GM23338 (cell line): ENCODE results near the gene STK33.

Source experiments
- CREB1 ChIP-seq: fragments of 250-450 bp; sonication (Bioruptor Pico); IDR thresholded peaks from 2 replicates; pipeline ENCODE4 v1.5.0; 2020; ENCODE audit warnings: low read depth, mild to moderate bottlenecking, moderate library complexity
- EZH2 ChIP-seq: fragments of 200-600 bp; sonication (generic); IDR thresholded peaks from one replicate; pipeline ENCODE4 v1.8.0; 2017; ENCODE audit warnings: antibody characterized with exemption, mild to moderate bottlenecking, low read depth; ENCODE audit not compliant: unreplicated experiment
- EZH2phosphoT487 ChIP-seq: fragments of 200-600 bp; sonication (generic); IDR thresholded peaks from one replicate; pipeline ENCODE4 v1.8.1; 2018; ENCODE audit warnings: antibody characterized with exemption; ENCODE audit not compliant: unreplicated experiment
- JUNB ChIP-seq: IDR thresholded peaks from one replicate; pipeline ENCODE4 v1.6.1; 2016; ENCODE audit warnings: antibody characterized with exemption; ENCODE audit not compliant: unreplicated experiment
- POLR2AphosphoS5 ChIP-seq: IDR thresholded peaks from 2 replicates; pipeline ENCODE4 v1.6.1; 2016; ENCODE audit warnings: antibody characterized with exemption, low read depth
- ZNF331 ChIP-seq: fragments of 250-450 bp; sonication (Bioruptor Pico); IDR thresholded peaks from 2 replicates; pipeline ENCODE4 v1.5.0; 2020; ENCODE audit warnings: low read depth, mild to moderate bottlenecking, moderate library complexity
- TF ChIP-seq, protein P1 (sequence below), 2 experiments: fragments of 200-600 bp in 1 of 2; sonication (generic) in 1 of 2; conservative IDR thresholded peaks; 2 replicates each; pipeline versions ENCODE4 v1.5.1 to v1.6.1; 2016 to 2017; ENCODE audit warnings: antibody characterized with exemption in 2 of 2, low read depth in 2 of 2, mild to moderate bottlenecking in 2 of 2, moderate library complexity in 1 of 2
- TF ChIP-seq, protein P2 (sequence below): IDR thresholded peaks from one replicate; pipeline ENCODE4 v1.6.1; 2018; ENCODE audit warnings: antibody characterized with exemption; ENCODE audit not compliant: unreplicated experiment

DNA sequence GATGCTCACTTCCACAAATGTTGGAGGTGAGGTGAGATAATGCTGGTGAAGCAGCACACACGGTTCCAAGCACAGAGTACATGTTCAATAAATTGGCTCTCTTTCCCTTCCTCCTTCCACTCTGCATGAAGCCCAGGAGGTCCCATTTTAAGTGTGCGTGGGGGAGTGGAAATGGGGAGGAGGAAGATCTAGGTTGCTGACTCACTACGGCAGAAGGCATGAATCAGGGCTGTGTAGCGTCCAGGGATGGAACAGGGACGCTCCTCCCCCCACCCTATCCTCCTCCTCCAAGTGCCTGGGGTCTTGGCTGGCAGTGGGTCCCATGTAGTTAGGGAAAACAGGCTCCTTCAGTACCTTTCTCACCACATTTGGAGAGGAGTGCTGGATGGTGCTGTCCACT, 44.3 kb upstream of the STK33 start:
- TF ChIP-seq, protein P1, sequence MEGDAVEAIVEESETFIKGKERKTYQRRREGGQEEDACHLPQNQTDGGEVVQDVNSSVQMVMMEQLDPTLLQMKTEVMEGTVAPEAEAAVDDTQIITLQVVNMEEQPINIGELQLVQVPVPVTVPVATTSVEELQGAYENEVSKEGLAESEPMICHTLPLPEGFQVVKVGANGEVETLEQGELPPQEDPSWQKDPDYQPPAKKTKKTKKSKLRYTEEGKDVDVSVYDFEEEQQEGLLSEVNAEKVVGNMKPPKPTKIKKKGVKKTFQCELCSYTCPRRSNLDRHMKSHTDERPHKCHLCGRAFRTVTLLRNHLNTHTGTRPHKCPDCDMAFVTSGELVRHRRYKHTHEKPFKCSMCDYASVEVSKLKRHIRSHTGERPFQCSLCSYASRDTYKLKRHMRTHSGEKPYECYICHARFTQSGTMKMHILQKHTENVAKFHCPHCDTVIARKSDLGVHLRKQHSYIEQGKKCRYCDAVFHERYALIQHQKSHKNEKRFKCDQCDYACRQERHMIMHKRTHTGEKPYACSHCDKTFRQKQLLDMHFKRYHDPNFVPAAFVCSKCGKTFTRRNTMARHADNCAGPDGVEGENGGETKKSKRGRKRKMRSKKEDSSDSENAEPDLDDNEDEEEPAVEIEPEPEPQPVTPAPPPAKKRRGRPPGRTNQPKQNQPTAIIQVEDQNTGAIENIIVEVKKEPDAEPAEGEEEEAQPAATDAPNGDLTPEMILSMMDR (conservative IDR thresholded peaks at IDR 0.05; ENCODE audit: low read depth in 2 of 2), result no peak
- TF ChIP-seq EZH2phosphoT487, result no peak
- no peak for TF ChIP-seq CREB1
- TF ChIP-seq, protein P2, sequence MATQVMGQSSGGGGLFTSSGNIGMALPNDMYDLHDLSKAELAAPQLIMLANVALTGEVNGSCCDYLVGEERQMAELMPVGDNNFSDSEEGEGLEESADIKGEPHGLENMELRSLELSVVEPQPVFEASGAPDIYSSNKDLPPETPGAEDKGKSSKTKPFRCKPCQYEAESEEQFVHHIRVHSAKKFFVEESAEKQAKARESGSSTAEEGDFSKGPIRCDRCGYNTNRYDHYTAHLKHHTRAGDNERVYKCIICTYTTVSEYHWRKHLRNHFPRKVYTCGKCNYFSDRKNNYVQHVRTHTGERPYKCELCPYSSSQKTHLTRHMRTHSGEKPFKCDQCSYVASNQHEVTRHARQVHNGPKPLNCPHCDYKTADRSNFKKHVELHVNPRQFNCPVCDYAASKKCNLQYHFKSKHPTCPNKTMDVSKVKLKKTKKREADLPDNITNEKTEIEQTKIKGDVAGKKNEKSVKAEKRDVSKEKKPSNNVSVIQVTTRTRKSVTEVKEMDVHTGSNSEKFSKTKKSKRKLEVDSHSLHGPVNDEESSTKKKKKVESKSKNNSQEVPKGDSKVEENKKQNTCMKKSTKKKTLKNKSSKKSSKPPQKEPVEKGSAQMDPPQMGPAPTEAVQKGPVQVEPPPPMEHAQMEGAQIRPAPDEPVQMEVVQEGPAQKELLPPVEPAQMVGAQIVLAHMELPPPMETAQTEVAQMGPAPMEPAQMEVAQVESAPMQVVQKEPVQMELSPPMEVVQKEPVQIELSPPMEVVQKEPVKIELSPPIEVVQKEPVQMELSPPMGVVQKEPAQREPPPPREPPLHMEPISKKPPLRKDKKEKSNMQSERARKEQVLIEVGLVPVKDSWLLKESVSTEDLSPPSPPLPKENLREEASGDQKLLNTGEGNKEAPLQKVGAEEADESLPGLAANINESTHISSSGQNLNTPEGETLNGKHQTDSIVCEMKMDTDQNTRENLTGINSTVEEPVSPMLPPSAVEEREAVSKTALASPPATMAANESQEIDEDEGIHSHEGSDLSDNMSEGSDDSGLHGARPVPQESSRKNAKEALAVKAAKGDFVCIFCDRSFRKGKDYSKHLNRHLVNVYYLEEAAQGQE, result no peak
- no peak for TF ChIP-seq JUNB
- TF ChIP-seq EZH2, result no peak
- no peak for TF ChIP-seq ZNF331 (CRISPR knock-in tag)
- TF ChIP-seq POLR2AphosphoS5, result no peak
